Measurements from ENCODE around the gene LDLRAD4.

LDLRAD4 gene

GRCh38 chr18:13284330-13285027, 65.9 kb downstream of the LDLRAD4 start:
- no peak for ATAC-seq
- TF ChIP-seq ESRRG (CRISPR knock-in tag; IDR thresholded peaks at IDR 0.05) (no peak), CSDC2 (CRISPR knock-in tag; IDR thresholded peaks at IDR 0.05) (no peak), ZNF8 (CRISPR knock-in tag; IDR thresholded peaks at IDR 0.05) (no peak), TOX (CRISPR knock-in tag; IDR thresholded peaks at IDR 0.05; ENCODE audit: borderline replicate concordance) (no peak), ZNF565 (CRISPR knock-in tag; conservative IDR thresholded peaks at IDR 0.05; ENCODE audit: low read depth) (no peak), PATZ1 (CRISPR knock-in tag; IDR thresholded peaks at IDR 0.05; ENCODE audit: borderline replicate concordance) (no peak), ZNF70 (CRISPR knock-in tag; IDR thresholded peaks at IDR 0.05) (no peak), CREB5 (CRISPR knock-in tag; IDR thresholded peaks at IDR 0.05; ENCODE audit: low read depth) (no peak), ZFP3 (CRISPR knock-in tag; IDR thresholded peaks at IDR 0.05) (no peak), ZC3H10 (CRISPR knock-in tag; IDR thresholded peaks at IDR 0.05) (no peak), ZFP30 (CRISPR knock-in tag; IDR thresholded peaks at IDR 0.05) (no peak), OSR1 (CRISPR knock-in tag; IDR thresholded peaks at IDR 0.05) (no peak), POU6F1 (CRISPR knock-in tag; IDR thresholded peaks at IDR 0.05; ENCODE audit: borderline replicate concordance, low read depth) (no peak), CSRNP3 (CRISPR knock-in tag; IDR thresholded peaks at IDR 0.05) (no peak), ISL1 (CRISPR knock-in tag; IDR thresholded peaks at IDR 0.05) (no peak), RARB (CRISPR knock-in tag; IDR thresholded peaks at IDR 0.05) (no peak), GLIS3 (CRISPR knock-in tag; IDR thresholded peaks at IDR 0.05) (no peak), PPARA (CRISPR knock-in tag; IDR thresholded peaks at IDR 0.05; ENCODE audit: borderline replicate concordance) (no peak), TSHZ2 (CRISPR knock-in tag; IDR thresholded peaks at IDR 0.05) (no peak)

- ATAC-seq: no peak
- TF ChIP-seq OSR1 (CRISPR knock-in tag; IDR thresholded peaks at IDR 0.05): no peak
Observed at GRCh38 chr18:13285874-13286273, 67.3 kb downstream of the LDLRAD4 start.

- ATAC-seq: no peak
- TF ChIP-seq POU6F1 (CRISPR knock-in tag; IDR thresholded peaks at IDR 0.05; ENCODE audit: borderline replicate concordance, low read depth) (no peak), OSR1 (CRISPR knock-in tag; IDR thresholded peaks at IDR 0.05) (no peak), TOX (CRISPR knock-in tag; IDR thresholded peaks at IDR 0.05; ENCODE audit: borderline replicate concordance) (no peak), TCF4 (CRISPR knock-in tag; IDR thresholded peaks at IDR 0.05; ENCODE audit: borderline replicate concordance) (no peak), ZC3H10 (CRISPR knock-in tag; IDR thresholded peaks at IDR 0.05) (no peak)
Observed at GRCh38 chr18:13286456-13287125, 68.0 kb downstream of the LDLRAD4 start.

All from SK-N-SH treated with all-trans-retinoic acid at 6 μM for 48 hours (cell line).